Mucosa of gallbladder (tissue), 1 donor: ENCODE measurements around the gene FAR2. TPM values are rescaled to one million over a fixed set of nuclear protein-coding genes. Genes with fewer than 3 reads are reported as not detected.
"Not testable (repeated sequence)": the region's sequence is repeated elsewhere in the genome, so short reads cannot be mapped to it uniquely, and the experiment has no call there.

Experiments used
- DNase-seq: peaks from one replicate; pipeline ENCODE4 v3.0.0-alpha.2; 2020; ENCODE audit warnings: low spot score
- total RNA-seq: library from RNA; stranded (reverse); gene quantifications from one replicate; pipeline ENCODE4 v1.2.1, GENCODE V29; 2021
- donor health status: DM: no; HTN: no; CAD: no.

The FAR2 gene
- 7.3 TPM for total RNA-seq

- DNase-seq, result peak; percentile 22
Observed at GRCh38 chr12:29148911-29149690, at the start of gene FAR2. FAR2 (plus strand) TSS chr12:29149278; CDS start chr12:29270450, 121,172 bp downstream.

GRCh38 chr12:29102741-29103140, 46.3 kb upstream of the FAR2 start:
- no peak for DNase-seq

GRCh38 chr12:29103539-29103974, 45.5 kb upstream of the FAR2 start:
- no peak for DNase-seq

- DNase-seq, result no peak
Observed at GRCh38 chr12:29104516-29104915, 44.6 kb upstream of the FAR2 start.

GRCh38 chr12:29110506-29111442, 38.3 kb upstream of the FAR2 start:
- no peak for DNase-seq

- no peak for DNase-seq
Observed at GRCh38 chr12:29113101-29113500, 36.0 kb upstream of the FAR2 start.

GRCh38 chr12:29116414-29116813, 32.7 kb upstream of the FAR2 start:
- DNase-seq, result no peak

- DNase-seq, result no peak
Observed at GRCh38 chr12:29131539-29131938, 17.5 kb upstream of the FAR2 start.

- DNase-seq, result no peak
Observed at GRCh38 chr12:29132316-29132715, 16.8 kb upstream of the FAR2 start.

- DNase-seq, result no peak
Observed at GRCh38 chr12:29133181-29133580, 15.9 kb upstream of the FAR2 start.

GRCh38 chr12:29133680-29134079, 15.4 kb upstream of the FAR2 start:
- DNase-seq, result no peak

GRCh38 chr12:29138256-29138655, 10.8 kb upstream of the FAR2 start:
- not testable (repeated sequence) for DNase-seq

GRCh38 chr12:29138855-29139254, 10.2 kb upstream of the FAR2 start:
- not testable (repeated sequence) for DNase-seq

- DNase-seq, result no peak
Observed at GRCh38 chr12:29145372-29146170, 3.5 kb upstream of the FAR2 start.

GRCh38 chr12:29146196-29146595, 2.9 kb upstream of the FAR2 start:
- DNase-seq, result no peak

GRCh38 chr12:29147731-29148595, 1.1 kb upstream of the FAR2 start:
- DNase-seq, result no peak

GRCh38 chr12:29148596-29148910, 525 bp upstream of the FAR2 start:
- DNase-seq, result no peak

GRCh38 chr12:29149691-29150281, 708 bp downstream of the FAR2 start:
- DNase-seq, result no peak

- no peak for DNase-seq
Observed at GRCh38 chr12:29150462-29150861, 1.4 kb downstream of the FAR2 start.

- DNase-seq, result no peak
Observed at GRCh38 chr12:29152223-29152868, 3.3 kb downstream of the FAR2 start.
